GM12878 (cell line): ENCODE results near the gene MTFP1. TPM values are rescaled to one million over a fixed set of nuclear protein-coding genes. Genes with fewer than 3 reads are reported as not detected.

Experiments used
- ATF7 ChIP-seq: fragments of 450-650 bp; IDR thresholded peaks from 2 replicates; pipeline ENCODE4 v1.6.1; 2016; ENCODE audit warnings: low read depth, mild to moderate bottlenecking
- BHLHE40 ChIP-seq, 2 experiments: fragments of 450-650 bp in 1 of 2; IDR thresholded peaks; 2 replicates each; pipeline ENCODE4 v1.6.1; 2011 to 2017; ENCODE audit warnings: low read depth in 2 of 2, borderline replicate concordance in 1 of 2, improper control_type of control experiment in 1 of 2, low read length in 1 of 2, mild to moderate bottlenecking in 1 of 2
- BMI1 ChIP-seq: fragments of 450-650 bp; IDR thresholded peaks from 2 replicates; pipeline ENCODE4 v1.6.1; 2016; ENCODE audit warnings: mild to moderate bottlenecking, moderate library complexity, borderline replicate concordance
- CBX5 ChIP-seq: sonication (generic); IDR thresholded peaks from 2 replicates; pipeline ENCODE4 v1.6.1; 2016; ENCODE audit warnings: low read depth, moderate library complexity, mild to moderate bottlenecking, inconsistent platforms
- CREB1 ChIP-seq: IDR thresholded peaks from 2 replicates; pipeline ENCODE4 v1.6.1; 2012; ENCODE audit warnings: low read depth, mild to moderate bottlenecking, inconsistent platforms
- EED ChIP-seq: sonication (generic); IDR thresholded peaks from 2 replicates; pipeline ENCODE4 v1.6.1; 2016; ENCODE audit warnings: antibody characterized with exemption, low read depth
- EP300 ChIP-seq, 2 experiments: fragments of 150-350 bp in 1 of 2; IDR thresholded peaks; 2 replicates each; pipeline ENCODE4 v1.6.1; 2011 to 2012; ENCODE audit warnings: low read depth in 2 of 2, low read length in 2 of 2, borderline replicate concordance in 1 of 2, improper control_type of control experiment in 1 of 2, inconsistent platforms in 1 of 2; ENCODE audit not compliant: control insufficient read depth in 1 of 2
- FOS ChIP-seq: IDR thresholded peaks from 3 replicates; pipeline ENCODE4 v1.6.1; 2011; ENCODE audit warnings: borderline replicate concordance; ENCODE audit not compliant: insufficient read length; ENCODE audit errors: extremely low read depth
- HDGF ChIP-seq: fragments of 450-650 bp; IDR thresholded peaks from 2 replicates; pipeline ENCODE4 v1.6.1; 2016; ENCODE audit warnings: antibody characterized with exemption
- MTA3 ChIP-seq: IDR thresholded peaks from 2 replicates; pipeline ENCODE4 v1.6.1; 2012; ENCODE audit warnings: low read length, inconsistent platforms, borderline replicate concordance
- NR2C1 ChIP-seq: fragments of 450-650 bp; IDR thresholded peaks from 2 replicates; pipeline ENCODE4 v1.6.1; 2017; ENCODE audit warnings: antibody characterized with exemption, mild to moderate bottlenecking, moderate library complexity
- NR2C2 ChIP-seq: IDR thresholded peaks from 2 replicates; pipeline ENCODE4 v1.6.1; 2011; ENCODE audit warnings: borderline replicate concordance, low read depth; ENCODE audit not compliant: control insufficient read depth, insufficient read length
- NRF1 ChIP-seq: conservative IDR thresholded peaks from 2 replicates; pipeline ENCODE4 v1.6.1; 2011; ENCODE audit warnings: mild to moderate bottlenecking, low read depth, low read length, improper control_type of control experiment
- RBBP5 ChIP-seq: fragments of 200-600 bp; sonication (generic); conservative IDR thresholded peaks from 2 replicates; pipeline ENCODE4 v1.6.1; 2016
- SMAD5 ChIP-seq: IDR thresholded peaks from 2 replicates; pipeline ENCODE4 v1.6.1; 2016; ENCODE audit warnings: antibody characterized with exemption, low read depth
- SREBF1 ChIP-seq: IDR thresholded peaks from 2 replicates; pipeline ENCODE4 v1.6.1; 2012; ENCODE audit warnings: mild to moderate bottlenecking, low read length
- SUPT20H ChIP-seq: IDR thresholded peaks from 2 replicates; pipeline ENCODE4 v1.6.1; 2011; ENCODE audit warnings: low read depth, mild to moderate bottlenecking, low read length, moderate library complexity, borderline replicate concordance; ENCODE audit not compliant: control insufficient read depth
- TCF7 ChIP-seq: IDR thresholded peaks from 2 replicates; pipeline ENCODE4 v1.6.1; 2014; ENCODE audit warnings: antibody characterized with exemption, borderline replicate concordance
- ZNF207 ChIP-seq: fragments of 450-650 bp; IDR thresholded peaks from 2 replicates; pipeline ENCODE4 v1.6.1; 2014; ENCODE audit warnings: antibody characterized with exemption, mild to moderate bottlenecking, borderline replicate concordance
- ZNF384 ChIP-seq: IDR thresholded peaks from 2 replicates; pipeline ENCODE4 v1.6.1; 2012; ENCODE audit warnings: low read depth, mild to moderate bottlenecking, low read length, improper control_type of control experiment, borderline replicate concordance
- polyA plus RNA-seq, 11 experiments: library from polyadenylated mRNA; depleted of rRNA in 4 of 11; unstranded in 6 of 11; stranded (reverse) in 5 of 11; fragments of >200 nt; fragmentation: Nextera tagmentation in 4 of 11; fragmentation: Illumina TruSeq in 1 of 11; extraction: Ambion mirVana in 4 of 11; extraction: Trizol in 1 of 11; gene quantifications; 1 replicate in 1 of 11; 2 replicates in 10 of 11; pipeline versions ENCODE4 v1.2.1 to v1.2.3, GENCODE V29; 2011 to 2016; ENCODE audit warnings: inconsistent platforms in 2 of 11, missing spikeins in 2 of 11, low read depth in 1 of 11
- total RNA-seq, 4 experiments: library from RNA; depleted of rRNA in 3 of 4; stranded (reverse); fragments of >200 nt in 3 of 4; fragmentation: Illumina TruSeq in 1 of 4; extraction: Trizol in 1 of 4; gene quantifications; 2 replicates each; pipeline versions ENCODE4 v1.2.1 to v1.2.3, GENCODE V29; 2013 to 2021
- TF ChIP-seq, protein P1 (sequence below): IDR thresholded peaks from 2 replicates; pipeline ENCODE4 v1.6.1; 2012; ENCODE audit warnings: low read depth, low read length, improper control_type of control experiment
- TF ChIP-seq, protein P2 (sequence below): fragments of 450-650 bp; IDR thresholded peaks from 2 replicates; pipeline ENCODE4 v1.6.1; 2018; ENCODE audit warnings: mild to moderate bottlenecking, low read depth, moderate library complexity; ENCODE audit not compliant: partially characterized antibody
- TF ChIP-seq, protein P3 (sequence below): fragments of 150-350 bp; IDR thresholded peaks from 2 replicates; pipeline ENCODE4 v1.6.1; 2016; ENCODE audit warnings: low read depth, low read length

The MTFP1 gene
- total and polyA plus RNA-seq, 10 of the 15 experiments (the other 5 are each of a cell fraction or from before 2014, with no cell fraction given): 20.5 to 133 (median 59.8) TPM

DNA sequence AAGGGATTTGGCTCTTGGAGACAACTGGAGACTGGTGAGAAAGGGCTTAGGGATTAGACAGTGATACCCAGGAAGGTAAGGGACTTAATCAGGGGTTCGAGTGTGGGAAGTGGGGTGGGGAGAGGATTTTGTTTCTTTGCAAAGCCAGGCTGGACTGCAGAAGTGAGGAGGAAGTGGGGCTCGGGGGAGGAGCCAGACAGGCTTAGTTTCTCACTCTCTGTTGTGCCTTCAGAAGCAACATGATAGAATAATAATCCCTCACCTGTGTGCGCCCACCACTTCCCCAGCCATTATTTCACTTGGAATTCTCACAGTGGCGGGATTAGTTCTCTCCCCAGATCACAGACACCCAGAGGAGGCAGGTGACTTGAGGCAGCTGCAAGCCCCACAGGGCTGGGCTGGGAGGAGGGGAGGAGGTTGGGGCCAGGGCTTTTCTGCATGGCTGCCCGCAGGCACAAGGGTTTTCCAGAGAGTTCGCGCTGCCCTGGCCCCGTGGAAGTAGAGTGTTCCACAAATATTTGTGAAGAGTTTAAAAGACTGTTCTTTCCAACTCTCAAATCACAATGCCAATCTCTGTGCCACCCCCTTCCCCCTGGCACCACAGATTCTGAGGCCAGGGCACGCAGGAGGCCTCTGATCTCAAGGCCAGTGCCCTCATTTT is 32.8 kb upstream of the MTFP1 start (continued):
- TF ChIP-seq BMI1 (no peak), ZNF384 (no peak), ZNF207 (no peak), BHLHE40 (IDR thresholded peaks at IDR 0.05; ENCODE audit: borderline replicate concordance in 1 of 2, low read depth in 2 of 2, low read length in 1 of 2) (peak in 1 of 2 experiments; percentile 56; a peak in 1 of 4 replicates), CREB1 (no peak), HDGF (no peak), EED (peak; percentile 43; the same call in 1 of the 2 replicates), CBX5 (no peak), TCF7 (no peak), SREBF1 (no peak), NR2C1 (no peak), EP300 (IDR thresholded peaks at IDR 0.05; ENCODE audit: borderline replicate concordance in 1 of 2, control insufficient read depth in 1 of 2, low read depth in 2 of 2, low read length in 2 of 2) (no peak), MTA3 (no peak), SUPT20H (no peak), NRF1 (no peak), SMAD5 (no peak), FOS (no peak), RBBP5 (no peak), ATF7 (no peak), NR2C2 (no peak)
- TF ChIP-seq, protein P1, sequence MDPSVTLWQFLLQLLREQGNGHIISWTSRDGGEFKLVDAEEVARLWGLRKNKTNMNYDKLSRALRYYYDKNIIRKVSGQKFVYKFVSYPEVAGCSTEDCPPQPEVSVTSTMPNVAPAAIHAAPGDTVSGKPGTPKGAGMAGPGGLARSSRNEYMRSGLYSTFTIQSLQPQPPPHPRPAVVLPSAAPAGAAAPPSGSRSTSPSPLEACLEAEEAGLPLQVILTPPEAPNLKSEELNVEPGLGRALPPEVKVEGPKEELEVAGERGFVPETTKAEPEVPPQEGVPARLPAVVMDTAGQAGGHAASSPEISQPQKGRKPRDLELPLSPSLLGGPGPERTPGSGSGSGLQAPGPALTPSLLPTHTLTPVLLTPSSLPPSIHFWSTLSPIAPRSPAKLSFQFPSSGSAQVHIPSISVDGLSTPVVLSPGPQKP: no peak
- TF ChIP-seq, protein P2, sequence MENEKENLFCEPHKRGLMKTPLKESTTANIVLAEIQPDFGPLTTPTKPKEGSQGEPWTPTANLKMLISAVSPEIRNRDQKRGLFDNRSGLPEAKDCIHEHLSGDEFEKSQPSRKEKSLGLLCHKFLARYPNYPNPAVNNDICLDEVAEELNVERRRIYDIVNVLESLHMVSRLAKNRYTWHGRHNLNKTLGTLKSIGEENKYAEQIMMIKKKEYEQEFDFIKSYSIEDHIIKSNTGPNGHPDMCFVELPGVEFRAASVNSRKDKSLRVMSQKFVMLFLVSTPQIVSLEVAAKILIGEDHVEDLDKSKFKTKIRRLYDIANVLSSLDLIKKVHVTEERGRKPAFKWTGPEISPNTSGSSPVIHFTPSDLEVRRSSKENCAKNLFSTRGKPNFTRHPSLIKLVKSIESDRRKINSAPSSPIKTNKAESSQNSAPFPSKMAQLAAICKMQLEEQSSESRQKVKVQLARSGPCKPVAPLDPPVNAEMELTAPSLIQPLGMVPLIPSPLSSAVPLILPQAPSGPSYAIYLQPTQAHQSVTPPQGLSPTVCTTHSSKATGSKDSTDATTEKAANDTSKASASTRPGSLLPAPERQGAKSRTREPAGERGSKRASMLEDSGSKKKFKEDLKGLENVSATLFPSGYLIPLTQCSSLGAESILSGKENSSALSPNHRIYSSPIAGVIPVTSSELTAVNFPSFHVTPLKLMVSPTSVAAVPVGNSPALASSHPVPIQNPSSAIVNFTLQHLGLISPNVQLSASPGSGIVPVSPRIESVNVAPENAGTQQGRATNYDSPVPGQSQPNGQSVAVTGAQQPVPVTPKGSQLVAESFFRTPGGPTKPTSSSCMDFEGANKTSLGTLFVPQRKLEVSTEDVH: no peak
- TF ChIP-seq, protein P3, sequence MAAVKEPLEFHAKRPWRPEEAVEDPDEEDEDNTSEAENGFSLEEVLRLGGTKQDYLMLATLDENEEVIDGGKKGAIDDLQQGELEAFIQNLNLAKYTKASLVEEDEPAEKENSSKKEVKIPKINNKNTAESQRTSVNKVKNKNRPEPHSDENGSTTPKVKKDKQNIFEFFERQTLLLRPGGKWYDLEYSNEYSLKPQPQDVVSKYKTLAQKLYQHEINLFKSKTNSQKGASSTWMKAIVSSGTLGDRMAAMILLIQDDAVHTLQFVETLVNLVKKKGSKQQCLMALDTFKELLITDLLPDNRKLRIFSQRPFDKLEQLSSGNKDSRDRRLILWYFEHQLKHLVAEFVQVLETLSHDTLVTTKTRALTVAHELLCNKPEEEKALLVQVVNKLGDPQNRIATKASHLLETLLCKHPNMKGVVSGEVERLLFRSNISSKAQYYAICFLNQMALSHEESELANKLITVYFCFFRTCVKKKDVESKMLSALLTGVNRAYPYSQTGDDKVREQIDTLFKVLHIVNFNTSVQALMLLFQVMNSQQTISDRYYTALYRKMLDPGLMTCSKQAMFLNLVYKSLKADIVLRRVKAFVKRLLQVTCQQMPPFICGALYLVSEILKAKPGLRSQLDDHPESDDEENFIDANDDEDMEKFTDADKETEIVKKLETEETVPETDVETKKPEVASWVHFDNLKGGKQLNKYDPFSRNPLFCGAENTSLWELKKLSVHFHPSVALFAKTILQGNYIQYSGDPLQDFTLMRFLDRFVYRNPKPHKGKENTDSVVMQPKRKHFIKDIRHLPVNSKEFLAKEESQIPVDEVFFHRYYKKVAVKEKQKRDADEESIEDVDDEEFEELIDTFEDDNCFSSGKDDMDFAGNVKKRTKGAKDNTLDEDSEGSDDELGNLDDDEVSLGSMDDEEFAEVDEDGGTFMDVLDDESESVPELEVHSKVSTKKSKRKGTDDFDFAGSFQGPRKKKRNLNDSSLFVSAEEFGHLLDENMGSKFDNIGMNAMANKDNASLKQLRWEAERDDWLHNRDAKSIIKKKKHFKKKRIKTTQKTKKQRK: no peak
- TF ChIP-seq, all 136 proteins: peak for 10
